Peyer's patch (tissue), 4 donors: Measurements from ENCODE around the gene SVOPL.

Experiments
- CTCF ChIP-seq, 6 experiments: fragments of 450-650 bp in 4 of 6; fragments of 200-600 bp in 2 of 6; sonication (generic) in 1 of 6; IDR thresholded peaks; one replicate each; pipeline ENCODE4 v1.5.1; 2017 to 2019; ENCODE audit warnings: antibody characterized with exemption in 6 of 6, mild to moderate bottlenecking in 3 of 6, moderate library complexity in 1 of 6
- POLR2A ChIP-seq, 2 donors: fragments of 450-650 bp; IDR thresholded peaks; one replicate each; pipeline ENCODE4 v1.5.1; 2017; ENCODE audit warnings: antibody characterized with exemption in 2 of 2, mild to moderate bottlenecking in 2 of 2, moderate library complexity in 2 of 2

GRCh38 chr7:138716889-138717288 is 15.7 kb upstream of the SVOPL start:
- TF ChIP-seq CTCF (IDR thresholded peaks at IDR 0.05) (no peak), POLR2A (IDR thresholded peaks at IDR 0.05) (no peak)
